HG03139 (cell line): ENCODE data around the gene FN3KRP.

ENCODE experiments used
- ATAC-seq: cut with Tn5 transposase; IDR thresholded peaks from one replicate; pipeline ENCODE4 v1.9.1; 2021; ENCODE audit not compliant: unreplicated experiment

FN3KRP gene

GRCh38 chr17:82716203-82717010 lies at the start of gene FN3KRP:
Gene FN3KRP (plus strand): TSS chr17:82716706. CDS start chr17:82716756, 50 bp downstream.
- peak; percentile 66 for ATAC-seq

GRCh38 chr17:82666931-82667667 lies 49.4 kb upstream of the FN3KRP start:
- ATAC-seq: no peak

- ATAC-seq: no peak
Observed at GRCh38 chr17:82667668-82668000, 48.9 kb upstream of the FN3KRP start.

- ATAC-seq: no peak
Observed at GRCh38 chr17:82668024-82668630, 48.4 kb upstream of the FN3KRP start.

GRCh38 chr17:82668631-82669099 lies 47.8 kb upstream of the FN3KRP start:
- no peak for ATAC-seq

- no peak for ATAC-seq
Observed at GRCh38 chr17:82670661-82671450, 45.6 kb upstream of the FN3KRP start.

GRCh38 chr17:82674656-82675475 lies 41.6 kb upstream of the FN3KRP start:
- ATAC-seq: no peak

- ATAC-seq: no peak
Observed at GRCh38 chr17:82675476-82676245, 40.8 kb upstream of the FN3KRP start.

- ATAC-seq: no peak
Observed at GRCh38 chr17:82677353-82677925, 39.1 kb upstream of the FN3KRP start.

- ATAC-seq: no peak
Observed at GRCh38 chr17:82678265-82678891, 38.1 kb upstream of the FN3KRP start.

- no peak for ATAC-seq
Observed at GRCh38 chr17:82679586-82680465, 36.7 kb upstream of the FN3KRP start.

GRCh38 chr17:82681547-82681946 lies 35.0 kb upstream of the FN3KRP start:
- ATAC-seq: no peak

- ATAC-seq: no peak
Observed at GRCh38 chr17:82683534-82683933, 33.0 kb upstream of the FN3KRP start.

GRCh38 chr17:82684228-82684841 lies 32.2 kb upstream of the FN3KRP start:
- no peak for ATAC-seq

GRCh38 chr17:82685291-82685690 lies 31.2 kb upstream of the FN3KRP start:
- ATAC-seq: no peak

- ATAC-seq: no peak
Observed at GRCh38 chr17:82686366-82687324, 29.9 kb upstream of the FN3KRP start.
